LNCAP (cell line): Measurements from ENCODE around the gene DAGLA.

Experiments
- CTCF ChIP-seq: fragments of 450-650 bp; IDR thresholded peaks from 2 replicates; pipeline ENCODE4 v1.5.1; 2017; ENCODE audit warnings: mild to moderate bottlenecking

The DAGLA gene

GRCh38 chr11:61724437-61724836, 44.2 kb downstream of the DAGLA start:
- no peak for TF ChIP-seq CTCF

- no peak for TF ChIP-seq CTCF
Observed at GRCh38 chr11:61725781-61726231, 45.6 kb downstream of the DAGLA start.

- TF ChIP-seq CTCF: no peak
Observed at GRCh38 chr11:61726775-61727174, 46.6 kb downstream of the DAGLA start.

GRCh38 chr11:61727401-61727811, 47.2 kb downstream of the DAGLA start:
- no peak for TF ChIP-seq CTCF

GRCh38 chr11:61728066-61728939, 48.1 kb downstream of the DAGLA start:
- TF ChIP-seq CTCF: no peak

- no peak for TF ChIP-seq CTCF
Observed at GRCh38 chr11:61728940-61729219, 48.7 kb downstream of the DAGLA start.

GRCh38 chr11:61730240-61730994, 50.2 kb downstream of the DAGLA start:
- no peak for TF ChIP-seq CTCF
